DLD1 (cell line): Measurements from ENCODE around the gene PBX3.
"Not testable (repeated sequence)": the region's sequence is repeated elsewhere in the genome, so short reads cannot be mapped to it uniquely, and the experiment has no call there.

Experiments
- in situ Hi-C: cut with HindIII; loops from 2 replicates; pipeline ENCODE4 v1.10.0; 2017; ENCODE audit warnings: low sequenced_read_pairs

PBX3 gene

GRCh38 chr9:125774106-125774505, 26.9 kb downstream of the PBX3 start:
- in situ Hi-C loops = no loop called here

GRCh38 chr9:125776789-125777188, 29.6 kb downstream of the PBX3 start:
- in situ Hi-C loops = not testable (repeated sequence)

- in situ Hi-C loops = not testable (repeated sequence)
Observed at GRCh38 chr9:125778538-125779219, 31.5 kb downstream of the PBX3 start.

- in situ Hi-C loops = not testable (repeated sequence)
Observed at GRCh38 chr9:125779220-125779565, 32.0 kb downstream of the PBX3 start.

GRCh38 chr9:125782718-125783117, 35.5 kb downstream of the PBX3 start:
- in situ Hi-C loops = no loop called here

- in situ Hi-C loops = no loop called here
Observed at GRCh38 chr9:125784286-125785049, 37.3 kb downstream of the PBX3 start.

GRCh38 chr9:125785248-125785751, 38.1 kb downstream of the PBX3 start:
- in situ Hi-C loops = no loop called here

- in situ Hi-C loops = no loop called here
Observed at GRCh38 chr9:125787715-125788114, 40.5 kb downstream of the PBX3 start.

GRCh38 chr9:125789196-125789595, 42.0 kb downstream of the PBX3 start:
- in situ Hi-C loops = no loop called here

GRCh38 chr9:125794708-125795107, 47.5 kb downstream of the PBX3 start:
- in situ Hi-C loops = no loop called here

GRCh38 chr9:125795970-125796596, 48.9 kb downstream of the PBX3 start:
- in situ Hi-C loops = no loop called here

- in situ Hi-C loops = no loop called here
Observed at GRCh38 chr9:125797930-125798329, 50.8 kb downstream of the PBX3 start.

- in situ Hi-C loops = no loop called here
Observed at GRCh38 chr9:125803526-125803925, 56.4 kb downstream of the PBX3 start.

GRCh38 chr9:125805057-125805456, 57.9 kb downstream of the PBX3 start:
- in situ Hi-C loops = no loop called here

- in situ Hi-C loops = no loop called here
Observed at GRCh38 chr9:125805586-125805985, 58.4 kb downstream of the PBX3 start.

- in situ Hi-C loops = no loop called here
Observed at GRCh38 chr9:125807079-125807478, 59.9 kb downstream of the PBX3 start.

GRCh38 chr9:125810161-125810560, 63.0 kb downstream of the PBX3 start:
- in situ Hi-C loops = no loop called here

- in situ Hi-C loops = no loop called here
Observed at GRCh38 chr9:125811002-125811401, 63.8 kb downstream of the PBX3 start.

- in situ Hi-C loops = no loop called here
Observed at GRCh38 chr9:125812403-125812802, 65.2 kb downstream of the PBX3 start.

GRCh38 chr9:125815568-125815967, 68.4 kb downstream of the PBX3 start:
- in situ Hi-C loops = no loop called here

- in situ Hi-C loops = no loop called here
Observed at GRCh38 chr9:125816321-125816720, 69.1 kb downstream of the PBX3 start.
